Common myeloid progenitor, CD34-positive (primary cell): ENCODE results near the gene OSBPL9.

Source experiments
- CTCF ChIA-PET: fragments of 350-600 bp; sonication (Branson Sonifier 250); formaldehyde crosslinking; loops from one replicate; lab custom pipeline; 2021; ENCODE audit warnings: antibody characterized with exemption; lab: Charles Lee
- POLR2A ChIA-PET: fragments of 350-600 bp; sonication (Branson Sonifier 250); formaldehyde crosslinking; loops from one replicate; lab custom pipeline; 2021; ENCODE audit warnings: antibody characterized with exemption; lab: Charles Lee
- DNase-seq, 3 donors: peaks; one replicate each; pipeline versions ENCODE4 v3.0.0 to v3.0.0-alpha.2; 2013
- H3K27ac ChIP-seq, 2 experiments: 1 replicate in 1 of 2; 2 replicates in 1 of 2; pipeline ENCODE4 v1.7.0; 2013; ENCODE audit warnings: inconsistent platforms in 2 of 2, low read length in 2 of 2, mild to moderate bottlenecking in 2 of 2, low read depth in 1 of 2, moderate library complexity in 1 of 2; ENCODE audit not compliant: severe bottlenecking in 2 of 2, insufficient read depth in 1 of 2, poor library complexity in 1 of 2
- H3K27me3 ChIP-seq, 5 experiments: replicated peaks in 2 of 5; 1 replicate in 3 of 5; 2 replicates in 2 of 5; pipeline versions ENCODE4 v1.6.1 to v1.7.0; 2013; ENCODE audit warnings: low read length in 4 of 5, mild to moderate bottlenecking in 2 of 5, moderate library complexity in 2 of 5, inconsistent platforms in 1 of 5; ENCODE audit not compliant: insufficient read depth in 5 of 5, control insufficient read depth in 4 of 5
- H3K36me3 ChIP-seq, 4 experiments: 1 replicate in 2 of 4; 2 replicates in 2 of 4; pipeline versions ENCODE4 v1.6.1 to v1.7.0; 2013; ENCODE audit warnings: low read length in 3 of 4, control low read depth in 1 of 4, mild to moderate bottlenecking in 1 of 4; ENCODE audit not compliant: control insufficient read depth in 4 of 4, insufficient read depth in 4 of 4
- H3K4me1 ChIP-seq, 4 experiments: 1 replicate in 3 of 4; 2 replicates in 1 of 4; pipeline versions ENCODE4 v1.6.1 to v1.7.1; 2013; ENCODE audit warnings: low read length in 3 of 4, mild to moderate bottlenecking in 3 of 4, control low read depth in 1 of 4, inconsistent platforms in 1 of 4, moderate library complexity in 1 of 4; ENCODE audit not compliant: control insufficient read depth in 4 of 4, insufficient read depth in 4 of 4; ENCODE audit errors: control extremely low read depth in 1 of 4
- H3K4me3 ChIP-seq, 7 experiments: 1 replicate in 4 of 7; 2 replicates in 3 of 7; pipeline versions ENCODE4 v1.5.1 to v1.7.0; 2013; ENCODE audit warnings: mild to moderate bottlenecking in 7 of 7, low read length in 6 of 7, moderate library complexity in 6 of 7, inconsistent platforms in 2 of 7, low read depth in 2 of 7, control low read depth in 1 of 7; ENCODE audit not compliant: insufficient read depth in 4 of 7, control insufficient read depth in 1 of 7; ENCODE audit errors: extremely low read depth in 1 of 7
- H3K9me3 ChIP-seq, 5 experiments: 1 replicate in 4 of 5; 2 replicates in 1 of 5; pipeline versions ENCODE4 v1.6.1 to v1.7.1; 2013; ENCODE audit warnings: low read length in 4 of 5, mild to moderate bottlenecking in 2 of 5, inconsistent platforms in 1 of 5, low read depth in 1 of 5, moderate library complexity in 1 of 5; ENCODE audit not compliant: control insufficient read depth in 4 of 5, insufficient read depth in 2 of 5; ENCODE audit errors: control extremely low read depth in 1 of 5
- WGBS: methylation state at CpG from one replicate; pipeline ENCODE4 v1.1.5; 2013; ENCODE audit not compliant: insufficient coverage; 5-methylcytosine and 5-hydroxymethylcytosine counted together

The OSBPL9 gene

DNA sequence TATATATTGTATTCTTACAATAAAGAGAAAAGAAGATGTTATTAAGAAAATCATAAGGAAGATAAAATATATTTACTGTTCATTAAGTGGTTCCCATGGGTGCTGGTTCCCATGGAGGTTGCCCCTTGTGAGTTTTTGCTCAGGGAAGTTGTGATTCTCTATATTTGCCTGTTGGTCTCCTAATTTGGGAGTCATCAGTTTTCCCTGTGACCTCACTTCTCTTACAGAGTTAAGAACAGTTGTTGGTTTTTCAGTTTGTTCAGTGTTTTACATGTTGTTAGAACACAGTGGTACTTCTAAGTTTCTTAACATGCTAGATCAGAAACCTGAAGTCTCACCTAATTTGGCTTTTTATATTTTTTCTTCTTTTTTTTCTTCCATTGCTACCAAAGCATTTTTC lies 109.2 kb downstream of the OSBPL9 start:
- Histone ChIP-seq H3K27me3 (no peaks in the 10 kb centered on the region), H3K9me3 (no peaks in the 10 kb centered on the region), H3K27ac (no peak overlapping the region), H3K4me3 (no peak overlapping the region), H3K36me3 (no peaks in the 10 kb centered on the region), H3K4me1 (peaks cover 7 to 23% (median 14%) of the 10 kb centered on the region in 4 experiments)
- POLR2A ChIA-PET: no interaction called here
- DNase-seq: no peak
- CTCF ChIA-PET: no interaction called here

DNA sequence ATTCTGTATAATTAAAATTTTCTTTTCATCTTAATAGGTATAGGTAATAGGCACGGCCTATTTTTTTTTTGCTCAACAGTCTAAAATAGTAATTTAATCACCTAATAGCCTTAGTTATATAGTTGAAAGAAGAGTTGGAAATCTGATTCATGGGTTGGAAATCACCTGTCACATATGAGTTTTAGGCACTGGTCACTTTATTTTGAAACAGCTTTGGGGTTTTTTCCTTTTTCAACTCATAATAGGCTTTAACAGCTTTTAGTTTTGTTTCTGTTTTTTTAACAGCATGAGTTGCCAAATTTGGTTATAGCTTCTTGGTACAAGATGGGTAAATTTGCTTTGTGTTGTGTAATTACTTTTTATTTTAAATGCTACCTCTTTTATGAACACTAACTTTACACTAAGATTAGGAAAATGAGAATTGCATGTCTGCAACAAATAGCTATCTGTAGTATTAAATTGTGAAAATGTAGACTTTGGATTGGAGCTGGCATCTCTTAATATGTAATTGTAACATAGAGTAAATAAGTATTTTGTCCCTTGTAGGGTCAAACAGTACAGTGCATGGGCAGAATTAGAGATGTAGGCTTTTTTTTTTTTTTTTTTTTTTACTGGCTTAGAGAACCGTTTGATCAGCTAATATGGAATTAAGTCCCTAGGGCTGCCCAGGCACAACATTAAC lies 109.8 kb downstream of the OSBPL9 start:
- peak in 1 of 3 donors; percentile 20 for DNase-seq
- H3K36me3 ChIP-seq: no peaks in the 10 kb centered on the region

DNA sequence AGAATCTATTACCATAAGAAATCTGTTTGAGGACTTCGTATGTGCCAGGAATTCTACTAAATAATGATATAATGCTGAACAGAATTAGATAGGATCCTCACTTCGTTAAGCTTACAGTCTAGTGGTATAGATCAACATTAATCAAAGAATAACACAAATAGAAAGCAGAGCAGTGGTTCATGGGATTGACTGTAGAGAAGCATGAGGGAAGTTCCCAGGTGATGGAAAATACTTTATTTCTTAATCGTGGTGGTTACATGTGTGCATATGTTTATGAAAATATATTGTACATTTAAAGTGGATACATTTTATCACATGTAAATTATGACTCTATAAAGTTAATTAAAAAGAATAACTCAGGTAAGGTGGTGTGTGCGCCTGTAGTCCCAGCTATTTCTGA lies 110.5 kb downstream of the OSBPL9 start:
- H3K27me3 ChIP-seq: no peaks in the 10 kb centered on the region
- no peak overlapping the region for H3K27ac ChIP-seq
- ChIA-PET POLR2A (no interaction called here), CTCF (interaction anchor here (1.7 kb wide), 1 partner anchor 42 kb away, joined by 4 read pairs; no protein-coding TSS in a partner anchor)
- peaks cover 7 to 26% (median 19%) of the 10 kb centered on the region in 4 experiments for H3K4me1 ChIP-seq
- no peak for DNase-seq
- no peak overlapping the region for H3K4me3 ChIP-seq
- no peaks in the 10 kb centered on the region for H3K9me3 ChIP-seq
- no CpG with 5 or more reads among the region's 4 CpGs for WGBS
- no peaks in the 10 kb centered on the region for H3K36me3 ChIP-seq

More for the DNA sequence above, 109.8 kb downstream of the OSBPL9 start:
- Histone ChIP-seq H3K4me1 (peaks cover 7 to 26% (median 18%) of the 10 kb centered on the region in 4 experiments), H3K4me3 (no peak overlapping the region), H3K27ac (no peak overlapping the region), H3K9me3 (no peaks in the 10 kb centered on the region), H3K27me3 (no peaks in the 10 kb centered on the region)
- no CpG with 5 or more reads among the region's 2 CpGs for WGBS
- ChIA-PET POLR2A (no interaction called here), CTCF (no interaction called here)

GRCh38 chr1:51728611-51729155 lies 111.8 kb downstream of the OSBPL9 start:
- Histone ChIP-seq H3K27me3 (no peaks in the 10 kb centered on the region), H3K4me3 (peak overlapping the region; percentile 44 to 94 (median 87)), H3K36me3 (no peaks in the 10 kb centered on the region), H3K9me3 (no peaks in the 10 kb centered on the region), H3K27ac (peak overlapping the region; percentile 46 to 84), H3K4me1 (peaks cover 7 to 26% (median 19%) of the 10 kb centered on the region in 4 experiments)
- 62% methylated on average over 11 of the region's 12 CpGs for WGBS
- ChIA-PET POLR2A (no interaction called here), CTCF (interaction anchor here (1.7 kb wide), 2 partner anchors 15 to 40 kb away, joined by 4 read pairs; no protein-coding TSS in a partner anchor)
- DNase-seq: no peak

DNA sequence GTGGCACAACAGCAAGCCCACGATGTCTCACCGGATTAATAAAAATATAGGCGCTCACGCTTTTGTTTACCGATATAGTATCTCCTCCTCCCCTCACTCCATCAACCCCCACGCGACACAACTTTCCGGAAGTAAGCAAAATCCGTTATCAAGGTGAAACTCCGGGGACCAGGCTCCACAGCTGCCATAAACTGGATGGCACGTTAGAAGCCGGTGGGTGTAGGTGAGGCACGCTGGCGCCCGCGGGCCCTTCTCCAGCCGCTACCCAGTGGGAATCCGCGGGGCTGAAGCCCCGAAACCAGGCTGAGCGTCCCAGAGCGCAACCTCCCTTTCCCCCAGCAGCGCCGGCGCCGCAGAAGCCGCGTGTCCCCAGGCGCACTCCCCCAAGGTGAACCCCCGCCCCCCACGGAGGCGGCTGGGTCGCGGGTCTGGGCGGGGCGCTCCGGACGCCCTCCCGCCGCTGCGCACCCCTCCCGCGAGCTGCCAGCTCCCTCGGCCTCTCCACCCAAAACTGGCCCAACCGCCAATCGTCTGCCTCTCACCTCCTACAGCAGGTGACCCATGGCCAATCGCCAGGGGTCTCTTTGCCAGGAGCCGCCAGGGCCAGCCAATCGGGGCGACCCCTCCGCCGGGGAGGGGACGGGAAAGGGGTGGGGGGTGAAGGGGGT lies 112.4 kb downstream of the OSBPL9 start:
- peak; percentile 96 to 99 (median 99) for DNase-seq
- Histone ChIP-seq H3K4me3 (peak overlapping the region; percentile 44 to 94 (median 87)), H3K36me3 (no peaks in the 10 kb centered on the region), H3K9me3 (no peaks in the 10 kb centered on the region), H3K27me3 (no peaks in the 10 kb centered on the region), H3K27ac (peak overlapping the region; percentile 64 to 90), H3K4me1 (peaks cover 7 to 26% (median 19%) of the 10 kb centered on the region in 4 experiments)
- ChIA-PET POLR2A (no interaction called here), CTCF (interaction anchor here (1.7 kb wide), 1 partner anchor 16 kb away, joined by 4 read pairs; no protein-coding TSS in a partner anchor)
- WGBS: 0% methylated on average over 28 of the region's 53 CpGs

- H3K27ac ChIP-seq: peak overlapping the region; percentile 64 to 90
- H3K36me3 ChIP-seq: no peaks in the 10 kb centered on the region
- peak overlapping the region; percentile 58 to 94 (median 86) for H3K4me3 ChIP-seq
- peaks cover 9 to 29% (median 22%) of the 10 kb centered on the region in 4 experiments for H3K4me1 ChIP-seq
- ChIA-PET POLR2A (interaction anchor here (0.9 kb wide), 1 partner anchor 11 kb away, joined by 4 read pairs; no protein-coding TSS in a partner anchor), CTCF (interaction anchor here (1.4 to 3.0 kb wide), 3 partner anchors 11 to 64 kb away, joined by 4 to 12 read pairs (median 4); no protein-coding TSS in a partner anchor)
- DNase-seq: peak; percentile 22 to 70 (median 54)
- no peaks in the 10 kb centered on the region for H3K9me3 ChIP-seq
- 0% methylated on average over 20 of the region's 28 CpGs for WGBS
- no peaks in the 10 kb centered on the region for H3K27me3 ChIP-seq
Measured at GRCh38 chr1:51729824-51730301, 113.0 kb downstream of the OSBPL9 start.
